ENCODE measurements around the gene MGAT3. TPM values are rescaled to one million over a fixed set of nuclear protein-coding genes. Genes with fewer than 3 reads are reported as not detected.
A peak's percentile ranks its signal among the peaks of the same experiment; 100 is the strongest.

Gene MGAT3
- total and polyA plus RNA-seq, 2 of the 13 experiments (the other 11 are each of a cell fraction or from before 2014, with no cell fraction given) = 0.11 to 0.15 TPM

- TF ChIP-seq IRF9 (CRISPR knock-in tag; IDR thresholded peaks at IDR 0.05; ENCODE audit: borderline replicate concordance) = peak; percentile 74; the same call in 1 of the 2 replicates
- peak; percentile 46; the same call in 1 of the 2 replicates for TF ChIP-seq TAF1 (CRISPR knock-in tag; IDR thresholded peaks at IDR 0.05)
- peak; percentile 59; the same call in 1 of the 2 replicates for TF ChIP-seq TSC22D2 (CRISPR knock-in tag; IDR thresholded peaks at IDR 0.05; ENCODE audit: borderline replicate concordance)
- no peak for TF ChIP-seq PHF20 (CRISPR knock-in tag; IDR thresholded peaks at IDR 0.05)
- TF ChIP-seq SSRP1 (CRISPR knock-in tag; IDR thresholded peaks at IDR 0.05) = peak; percentile 74; the same call in 1 of the 2 replicates
- TF ChIP-seq ZNF687 (CRISPR knock-in tag; IDR thresholded peaks at IDR 0.05) = peak; percentile 85
- TF ChIP-seq SYNCRIP (IDR thresholded peaks at IDR 0.05; ENCODE audit: insufficient read depth, low read depth, low read length) = no peak
- TF ChIP-seq ZNF512B (CRISPR knock-in tag; IDR thresholded peaks at IDR 0.05; ENCODE audit: borderline replicate concordance) = no peak
- TF ChIP-seq HNF4A (CRISPR knock-in tag; IDR thresholded peaks at IDR 0.05) = peak; percentile 39; the same call in 1 of the 2 replicates
- TF ChIP-seq MIER2 (CRISPR knock-in tag; IDR thresholded peaks at IDR 0.05) = peak; percentile 83; the same call in 1 of the 2 replicates
- TF ChIP-seq ZNF503 (CRISPR knock-in tag; IDR thresholded peaks at IDR 0.05) = peak; percentile 75
- TF ChIP-seq ZNF235 (CRISPR knock-in tag; IDR thresholded peaks at IDR 0.05; ENCODE audit: borderline replicate concordance) = peak; percentile 60; the same call in 1 of the 2 replicates
- TF ChIP-seq TRAFD1 (CRISPR knock-in tag; IDR thresholded peaks at IDR 0.05; ENCODE audit: borderline replicate concordance) = 0 out of 2 replicates have a peak, but pooled peaks have one; percentile 55
- TF ChIP-seq XRCC5 (optimal IDR thresholded peaks at IDR 0.05; ENCODE audit: low read length) = peak; percentile 100
These were observed 72.1 kb downstream of the MGAT3 start (continued) for GRCh38 chr22:39528681-39529486.
